A673 (cell line): Measurements from ENCODE around the gene GRAMD1C. TPM values are rescaled to one million over a fixed set of nuclear protein-coding genes. Genes with fewer than 3 reads are reported as not detected.

Source experiments
- BruUV-seq: library from RNA; stranded (reverse); fragments of 400-500 nt; replicated peaks from 2 replicates; lab custom pipeline; 2021; lab: Mats Ljungman, UMichigan
- CTCF ChIA-PET: fragments of 300-600 bp; sonication (Branson Sonifier 250); formaldehyde crosslinking; loops from one replicate; lab custom pipeline; 2022; ENCODE audit warnings: antibody characterized with exemption; lab: Charles Lee
- POLR2A ChIA-PET: fragments of 300-600 bp; sonication (Branson Sonifier 250); formaldehyde crosslinking; loops from one replicate; lab custom pipeline; 2022; ENCODE audit warnings: antibody characterized with exemption; ENCODE audit not compliant: low non-redundant PET; lab: Charles Lee
- DNase-seq: peaks from one replicate; pipeline ENCODE4 v3.0.0-alpha.2; 2015; ENCODE audit warnings: low spot score
- H3K27ac ChIP-seq: fragments of 200-600 bp; sonication (generic); 2 replicates; pipeline ENCODE4 v1.5.1; 2016; ENCODE audit warnings: mixed run types, low read depth, mild to moderate bottlenecking, mixed read lengths, antibody characterized with exemption, low read length; ENCODE audit not compliant: poor library complexity, severe bottlenecking
- H3K27me3 ChIP-seq: fragments of 200-600 bp; sonication (generic); replicated peaks from 2 replicates; pipeline ENCODE4 v1.6.1; 2017; ENCODE audit warnings: mixed run types, low read depth, mild to moderate bottlenecking, mixed read lengths, antibody characterized with exemption, low read length; ENCODE audit not compliant: insufficient read depth, poor library complexity
- H3K36me3 ChIP-seq: fragments of 200-600 bp; sonication (generic); 2 replicates; pipeline ENCODE4 v1.6.1; 2016; ENCODE audit warnings: mixed run types, mild to moderate bottlenecking, mixed read lengths, antibody characterized with exemption, low read length; ENCODE audit not compliant: insufficient read depth, poor library complexity, severe bottlenecking
- H3K4me1 ChIP-seq: fragments of 200-600 bp; sonication (generic); 2 replicates; pipeline ENCODE4 v1.6.1; 2017; ENCODE audit warnings: mixed run types, mild to moderate bottlenecking, mixed read lengths, antibody characterized with exemption, low read length; ENCODE audit not compliant: insufficient read depth, poor library complexity, severe bottlenecking
- H3K4me3 ChIP-seq: fragments of 200-600 bp; sonication (generic); 2 replicates; pipeline ENCODE4 v1.5.1; 2016; ENCODE audit warnings: low read depth, mixed run types, mild to moderate bottlenecking, mixed read lengths, low read length; ENCODE audit not compliant: poor library complexity, severe bottlenecking
- H3K9me3 ChIP-seq: fragments of 200-600 bp; sonication (generic); 2 replicates; pipeline ENCODE4 v1.6.1; 2016; ENCODE audit warnings: mixed run types, low read depth, mild to moderate bottlenecking, mixed read lengths, antibody characterized with exemption, low read length; ENCODE audit not compliant: poor library complexity, severe bottlenecking
- CTCF ChIP-seq: fragments of 300-800, 200-600 bp; sonication (generic); conservative IDR thresholded peaks from 2 replicates; pipeline ENCODE4 v1.5.1; 2017; ENCODE audit warnings: low read depth, mild to moderate bottlenecking, antibody characterized with exemption, low read length, moderate library complexity, mixed read lengths
- EZH2 ChIP-seq: fragments of 200-600 bp; sonication (generic); IDR thresholded peaks from 2 replicates; pipeline ENCODE4 v1.6.1; 2017; ENCODE audit warnings: borderline replicate concordance, low read depth, mild to moderate bottlenecking, mixed read lengths, antibody characterized with exemption, low read length; ENCODE audit not compliant: poor library complexity, severe bottlenecking
- intact Hi-C: fragments of 100-400 bp; cut with micrococcal nuclease; formaldehyde crosslinking; loops from one replicate; pipeline ENCODE4 v1.10.0; 2022; ENCODE audit not compliant: unreplicated experiment
- total RNA-seq: library from RNA; stranded (reverse); gene quantifications from 2 replicates; pipeline ENCODE4 v1.2.3, GENCODE V29; 2021

GRAMD1C gene
- total RNA-seq, 1 experiment from 2014 or later = 3.1 TPM

GRCh38 chr3:113795693-113796092 is 42.9 kb upstream of the GRAMD1C start:
- BruUV-seq = no TSS peak
- Histone ChIP-seq H3K27ac (no peak overlapping the region), H3K36me3 (peaks cover 20% of the 10 kb centered on the region), H3K4me3 (no peak overlapping the region), H3K27me3 (no peaks in the 10 kb centered on the region), H3K9me3 (no peaks in the 10 kb centered on the region), H3K4me1 (no peaks in the 10 kb centered on the region)
- ChIA-PET CTCF (no interaction called here), POLR2A (no interaction called here)
- 0 out of 2 replicates have a peak, but pooled peaks have one; percentile 9 for TF ChIP-seq CTCF
- TF ChIP-seq EZH2 = no peak
- DNase-seq = no peak
- intact Hi-C loops = no loop called here

- Histone ChIP-seq H3K27me3 (no peaks in the 10 kb centered on the region), H3K27ac (no peak overlapping the region), H3K36me3 (peaks cover 40% of the 10 kb centered on the region), H3K4me3 (no peak overlapping the region), H3K4me1 (no peaks in the 10 kb centered on the region), H3K9me3 (no peaks in the 10 kb centered on the region)
- TF ChIP-seq EZH2 (no peak), CTCF (no peak)
- no peak for DNase-seq
- intact Hi-C loops = no loop called here
- CTCF ChIA-PET = no interaction called here
- POLR2A ChIA-PET = no interaction called here
- BruUV-seq = no TSS peak
Measured at GRCh38 chr3:113802795-113803455, 35.7 kb upstream of the GRAMD1C start.

DNA sequence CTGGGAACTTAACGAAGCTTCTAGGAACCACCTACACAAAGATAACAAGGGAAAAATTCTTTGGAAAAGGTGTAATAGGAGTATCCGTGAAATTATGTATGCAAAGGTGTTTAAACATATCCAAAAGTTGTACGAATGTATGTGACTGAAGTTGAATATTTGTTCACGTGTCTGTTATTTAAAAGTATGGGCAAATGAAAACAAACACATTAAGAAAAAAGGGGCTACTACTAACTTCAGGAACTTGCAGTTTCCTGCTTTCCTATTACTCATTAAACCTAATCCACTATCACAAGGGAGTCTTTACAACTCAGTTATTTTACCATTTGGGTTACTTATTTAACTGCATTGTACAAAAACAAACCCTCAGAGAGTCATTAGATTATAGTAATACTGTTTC is 33.9 kb upstream of the GRAMD1C start:
- Histone ChIP-seq H3K4me1 (no peaks in the 10 kb centered on the region), H3K4me3 (no peak overlapping the region), H3K27ac (no peak overlapping the region), H3K27me3 (no peaks in the 10 kb centered on the region), H3K36me3 (peaks cover 30% of the 10 kb centered on the region), H3K9me3 (no peaks in the 10 kb centered on the region)
- intact Hi-C loops = no loop called here
- BruUV-seq = no TSS peak
- no peak for DNase-seq
- POLR2A ChIA-PET = interaction anchor here (0.6 kb wide), 1 partner anchor 14 kb away, joined by 5 read pairs; no protein-coding TSS in a partner anchor
- TF ChIP-seq CTCF = no peak
- no peak for TF ChIP-seq EZH2
- CTCF ChIA-PET = no interaction called here
